ENCODE measurements around the gene DPP4. TPM values are rescaled to one million over a fixed set of nuclear protein-coding genes. Genes with fewer than 3 reads are reported as not detected.
A peak's percentile ranks its signal among the peaks of the same experiment; 100 is the strongest.

DPP4 gene
- total RNA-seq, 6 experiments from 2014 or later = 17.8 to 39.8 (median 26.3) TPM

GRCh38 chr2:161994761-161995520 lies 79.1 kb downstream of the DPP4 start:
- DNase-seq = no peak
- intact Hi-C loops (cut with DNase I) = no loop called here
- WGBS (ENCODE audit: insufficient coverage, low coverage, low lambda C conversion rate, missing lambda C conversion rate) = 57% methylated on average over 5 of the region's 5 CpGs

GRCh38 chr2:161992531-161992930 lies 81.5 kb downstream of the DPP4 start:
- TF ChIP-seq, protein P1, sequence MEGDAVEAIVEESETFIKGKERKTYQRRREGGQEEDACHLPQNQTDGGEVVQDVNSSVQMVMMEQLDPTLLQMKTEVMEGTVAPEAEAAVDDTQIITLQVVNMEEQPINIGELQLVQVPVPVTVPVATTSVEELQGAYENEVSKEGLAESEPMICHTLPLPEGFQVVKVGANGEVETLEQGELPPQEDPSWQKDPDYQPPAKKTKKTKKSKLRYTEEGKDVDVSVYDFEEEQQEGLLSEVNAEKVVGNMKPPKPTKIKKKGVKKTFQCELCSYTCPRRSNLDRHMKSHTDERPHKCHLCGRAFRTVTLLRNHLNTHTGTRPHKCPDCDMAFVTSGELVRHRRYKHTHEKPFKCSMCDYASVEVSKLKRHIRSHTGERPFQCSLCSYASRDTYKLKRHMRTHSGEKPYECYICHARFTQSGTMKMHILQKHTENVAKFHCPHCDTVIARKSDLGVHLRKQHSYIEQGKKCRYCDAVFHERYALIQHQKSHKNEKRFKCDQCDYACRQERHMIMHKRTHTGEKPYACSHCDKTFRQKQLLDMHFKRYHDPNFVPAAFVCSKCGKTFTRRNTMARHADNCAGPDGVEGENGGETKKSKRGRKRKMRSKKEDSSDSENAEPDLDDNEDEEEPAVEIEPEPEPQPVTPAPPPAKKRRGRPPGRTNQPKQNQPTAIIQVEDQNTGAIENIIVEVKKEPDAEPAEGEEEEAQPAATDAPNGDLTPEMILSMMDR (IDR thresholded peaks at IDR 0.05) = no peak
- TF ChIP-seq POLR2A (IDR thresholded peaks at IDR 0.05) = no peak
- H3K36me3 ChIP-seq = no peaks in the 10 kb centered on the region
- intact Hi-C loops (cut with DNase I) = no loop called here
- WGBS (ENCODE audit: insufficient coverage, low coverage, low lambda C conversion rate, missing lambda C conversion rate) = 45% methylated on average over 3 of the region's 3 CpGs
- no peaks in the 10 kb centered on the region for H3K27me3 ChIP-seq
- H3K4me3 ChIP-seq = no peak overlapping the region
- no peaks in the 10 kb centered on the region for H3K4me1 ChIP-seq
- H3K27ac ChIP-seq = no peak overlapping the region
- ATAC-seq (peak in 1 of 4 donors; percentile 18), DNase-seq (no peak)
- H3K9me3 ChIP-seq = no peaks in the 10 kb centered on the region

More at GRCh38 chr2:161994761-161995520, 79.1 kb downstream of the DPP4 start:
- no peak for TF ChIP-seq POLR2A (IDR thresholded peaks at IDR 0.05)
- TF ChIP-seq, protein P1 (IDR thresholded peaks at IDR 0.05) = no peak
- H3K4me1 ChIP-seq = no peaks in the 10 kb centered on the region
- H3K27me3 ChIP-seq = no peaks in the 10 kb centered on the region
- ATAC-seq = no peak
- H3K27ac ChIP-seq = no peak overlapping the region
- no peaks in the 10 kb centered on the region for H3K9me3 ChIP-seq
- no peaks in the 10 kb centered on the region for H3K36me3 ChIP-seq
- H3K4me3 ChIP-seq = no peak overlapping the region

DNA sequence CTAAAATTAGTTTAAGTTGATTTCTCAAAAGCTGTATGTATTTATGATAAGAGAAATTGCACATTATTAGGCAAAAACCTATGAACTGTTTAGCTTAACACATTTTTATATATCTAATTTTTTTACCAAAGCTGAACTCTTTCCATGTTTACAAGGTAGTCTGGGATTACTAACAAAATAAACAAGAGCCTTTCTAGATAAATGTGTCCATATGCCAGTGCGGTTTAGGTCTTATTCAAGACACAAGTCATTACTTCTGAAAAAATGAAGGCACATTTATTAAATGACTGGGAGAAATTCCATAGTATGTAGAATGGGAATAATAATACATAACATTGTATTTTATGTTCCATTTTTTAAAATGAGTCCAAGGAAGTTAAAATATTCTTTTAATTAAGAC lies 82.0 kb downstream of the DPP4 start:
- WGBS (ENCODE audit: insufficient coverage, low coverage, low lambda C conversion rate, missing lambda C conversion rate) = 84% methylated on average over 1 of the region's 1 CpG
- H3K36me3 ChIP-seq = no peaks in the 10 kb centered on the region

GRCh38 chr2:161990741-161991140 lies 83.3 kb downstream of the DPP4 start:
- ATAC-seq = peak in 1 of 4 donors; percentile 51
- H3K4me3 ChIP-seq = no peak overlapping the region
- H3K27ac ChIP-seq = no peak overlapping the region
- H3K36me3 ChIP-seq = no peaks in the 10 kb centered on the region
- no peak for DNase-seq
- no peaks in the 10 kb centered on the region for H3K27me3 ChIP-seq
- no peaks in the 10 kb centered on the region for H3K4me1 ChIP-seq
- 94% methylated on average over 1 of the region's 1 CpG for WGBS (ENCODE audit: insufficient coverage, low coverage, low lambda C conversion rate, missing lambda C conversion rate)
- no peaks in the 10 kb centered on the region for H3K9me3 ChIP-seq
- intact Hi-C loops (cut with DNase I) = no loop called here
- TF ChIP-seq POLR2A (IDR thresholded peaks at IDR 0.05) = no peak
- TF ChIP-seq, protein P1 (IDR thresholded peaks at IDR 0.05) = no peak

More for the DNA sequence above, 82.0 kb downstream of the DPP4 start:
- intact Hi-C loops (cut with DNase I) = no loop called here
- Histone ChIP-seq H3K4me3 (no peak overlapping the region), H3K9me3 (no peaks in the 10 kb centered on the region), H3K27ac (no peak overlapping the region), H3K4me1 (no peaks in the 10 kb centered on the region), H3K27me3 (no peaks in the 10 kb centered on the region)
- TF ChIP-seq, protein P1 (IDR thresholded peaks at IDR 0.05) = no peak
- no peak for TF ChIP-seq POLR2A (IDR thresholded peaks at IDR 0.05)
- DNase-seq (no peak), ATAC-seq (no peak)
